HepG2 (cell line): ENCODE measurements around the gene SYNGAP1. TPM values are rescaled to one million over a fixed set of nuclear protein-coding genes. Genes with fewer than 3 reads are reported as not detected.

Experiments
- ATAC-seq: fragments of 200-7000 bp; cut with Tn5 transposase; 3 replicates; pipeline ENCODE4 v1.9.1; 2020; ENCODE audit warnings: mild to moderate bottlenecking, moderate library complexity
- BruUV-seq: library from RNA; stranded (reverse); fragments of 400-500 nt; replicated peaks from 2 replicates; lab custom pipeline; 2021; lab: Mats Ljungman, UMichigan
- CTCF ChIA-PET: fragments of 300-600 bp; formaldehyde crosslinking; extraction: SDS; loops from one replicate; lab custom pipeline; 2021; ENCODE audit warnings: low total read pairs, inconsistent platforms, low intra/inter-chr PET ratio; lab: Yijun Ruan, JAX
- POLR2A ChIA-PET: fragments of 350-600 bp; sonication (Branson Sonifier 250); formaldehyde crosslinking; loops from one replicate; lab custom pipeline; 2020; ENCODE audit warnings: antibody characterized with exemption, inconsistent platforms; lab: Yijun Ruan, JAX
- DNase-seq: peaks from one replicate; pipeline ENCODE4 v3.0.0-alpha.2; 2015; ENCODE audit warnings: low spot score
- FAIRE-seq: peaks from 3 replicates; lab custom pipeline; 2011; peaks lifted over from hg19 to GRCh38; lab: Jason Lieb, UNC
- H2AFZ ChIP-seq: one replicate; pipeline ENCODE4 v1.6.1; 2011; ENCODE audit warnings: low read length, inconsistent platforms
- H3K27ac ChIP-seq: fragments of 300-600 bp; 3 replicates; pipeline ENCODE4 v1.8.0; 2011; ENCODE audit warnings: mixed run types, mild to moderate bottlenecking, mixed read lengths, low read length, inconsistent platforms; ENCODE audit not compliant: insufficient read depth; ENCODE audit errors: extremely low read length
- H3K27me3 ChIP-seq, 2 experiments: fragments of 200-600 bp in 1 of 2; 2 replicates in 1 of 2; 3 replicates in 1 of 2; pipeline versions ENCODE4 v1.6.0 to v1.8.0; 2011; ENCODE audit warnings: low read length in 2 of 2, mild to moderate bottlenecking in 2 of 2, moderate library complexity in 2 of 2, inconsistent platforms in 1 of 2; ENCODE audit not compliant: insufficient read depth in 2 of 2, control insufficient read depth in 1 of 2
- H3K36me3 ChIP-seq, 2 experiments: fragments of 200-600 bp in 1 of 2; replicated peaks in 1 of 2; 2 replicates in 1 of 2; 3 replicates in 1 of 2; pipeline versions ENCODE4 v1.5.1 to v1.8.0; 2011; ENCODE audit warnings: low read length in 2 of 2, inconsistent platforms in 1 of 2; ENCODE audit not compliant: insufficient read depth in 2 of 2, control insufficient read depth in 1 of 2
- H3K4me1 ChIP-seq: 2 replicates; pipeline ENCODE4 v1.5.1; 2012; ENCODE audit warnings: low read length, inconsistent platforms; ENCODE audit not compliant: insufficient read depth
- H3K4me2 ChIP-seq: 2 replicates; pipeline ENCODE4 v1.6.0; 2011; ENCODE audit warnings: low read depth, low read length, inconsistent platforms
- H3K4me3 ChIP-seq, 3 experiments: fragments of 200-600 bp in 1 of 3; sonication (generic), shearing (Covaris generic) in 1 of 3; replicated peaks in 1 of 3; 2 replicates each; pipeline ENCODE4 v1.5.1; 2011 to 2016; ENCODE audit warnings: low read length in 3 of 3, inconsistent platforms in 2 of 3, low read depth in 2 of 3, mild to moderate bottlenecking in 2 of 3, control low read depth in 1 of 3, mixed read lengths in 1 of 3; ENCODE audit not compliant: insufficient read depth in 1 of 3
- H3K79me2 ChIP-seq: one replicate; pipeline ENCODE4 v1.6.1; 2011; ENCODE audit warnings: low read length, inconsistent platforms; ENCODE audit not compliant: insufficient read depth
- H3K9ac ChIP-seq: 2 replicates; pipeline ENCODE4 v1.6.0; 2011; ENCODE audit warnings: mild to moderate bottlenecking, low read depth, low read length, inconsistent platforms; ENCODE audit not compliant: insufficient read depth
- H3K9me3 ChIP-seq: 2 replicates; pipeline ENCODE4 v1.5.1; 2012; ENCODE audit warnings: mild to moderate bottlenecking, low read length
- H4K20me1 ChIP-seq: 2 replicates; pipeline ENCODE4 v1.6.0; 2011; ENCODE audit warnings: inconsistent platforms, mild to moderate bottlenecking, low read length, moderate library complexity; ENCODE audit not compliant: insufficient read depth
- KAT2B ChIP-seq: fragments of 150-350 bp; IDR thresholded peaks from 2 replicates; pipeline ENCODE4 v1.6.1; 2014; ENCODE audit warnings: low read depth, low read length, borderline replicate concordance
- NONO ChIP-seq, 2 experiments: fragments of 450-650 bp in 1 of 2; sonication (generic) in 1 of 2; formaldehyde crosslinking in 1 of 2; IDR thresholded peaks in 1 of 2; conservative IDR thresholded peaks in 1 of 2; 2 replicates each; pipeline versions ENCODE4 v1.6.1 to v1.8.0; 2017 to 2022; ENCODE audit warnings: mild to moderate bottlenecking in 1 of 2, missing genetic modification reagents in 1 of 2, moderate library complexity in 1 of 2
- TCF7 ChIP-seq: sonication (generic); IDR thresholded peaks from 2 replicates; pipeline ENCODE4 v1.6.1; 2016; ENCODE audit warnings: antibody characterized with exemption, low read depth
- ZBTB42 ChIP-seq: sonication (generic); formaldehyde crosslinking; IDR thresholded peaks from 2 replicates; pipeline ENCODE4 v1.5.0; 2020; ENCODE audit warnings: mild to moderate bottlenecking, missing genetic modification reagents
- ZNF138 ChIP-seq: sonication (generic); formaldehyde crosslinking; IDR thresholded peaks from 2 replicates; pipeline ENCODE4 v1.5.0; 2020; ENCODE audit warnings: mild to moderate bottlenecking, low read depth, missing genetic modification reagents
- ZNF207 ChIP-seq: fragments of 450-650 bp; IDR thresholded peaks from 2 replicates; pipeline ENCODE4 v1.6.1; 2016; ENCODE audit warnings: antibody characterized with exemption, borderline replicate concordance
- ZNF569 ChIP-seq: sonication (generic); formaldehyde crosslinking; IDR thresholded peaks from 2 replicates; pipeline ENCODE4 v1.5.0; 2020; ENCODE audit warnings: mild to moderate bottlenecking, missing genetic modification reagents, moderate library complexity, borderline replicate concordance
- ZNF788 ChIP-seq: sonication (generic); formaldehyde crosslinking; IDR thresholded peaks from 2 replicates; pipeline ENCODE4 v1.5.0; 2020; ENCODE audit warnings: mild to moderate bottlenecking, missing genetic modification reagents, borderline replicate concordance
- ZNF816 ChIP-seq: sonication (generic); formaldehyde crosslinking; IDR thresholded peaks from 2 replicates; pipeline ENCODE4 v1.8.0; 2022; ENCODE audit warnings: missing genetic modification reagents, mild to moderate bottlenecking, borderline replicate concordance
- WGBS: methylation state at CpG from one replicate; pipeline ENCODE4 v1.1.6; 2017; ENCODE audit warnings: low lambda C conversion rate; 5-methylcytosine and 5-hydroxymethylcytosine counted together
- in situ Hi-C: cut with HindIII; loops from 2 replicates; pipeline ENCODE4 v1.10.0; 2017; ENCODE audit warnings: low pct_unique_long_range_greater_than_20kb; ENCODE audit not compliant: extremely low pct_ligation_motif_present
- intact Hi-C: fragments of 100-400 bp; cut with micrococcal nuclease; formaldehyde crosslinking; loops from one replicate; pipeline ENCODE4 v1.10.0; 2022; ENCODE audit not compliant: unreplicated experiment
- polyA plus RNA-seq, 8 experiments: library from polyadenylated mRNA; depleted of rRNA in 3 of 8; stranded (reverse) in 7 of 8; unstranded in 1 of 8; fragments of >200 nt; fragmentation: Illumina TruSeq in 4 of 8; extraction: Trizol in 4 of 8; gene quantifications; 2 replicates each; pipeline versions ENCODE4 v1.2.1 to v1.2.3, GENCODE V29; 2011 to 2016; ENCODE audit warnings: low read depth in 4 of 8, missing spikeins in 1 of 8, mixed read lengths in 1 of 8; ENCODE audit not compliant: insufficient read depth in 1 of 8
- total RNA-seq, 5 experiments: library from RNA; depleted of rRNA; stranded (reverse); fragments of >200 nt; fragmentation: Illumina TruSeq; extraction: Trizol; gene quantifications; 2 replicates each; pipeline ENCODE4 v1.2.3, GENCODE V29; 2016; ENCODE audit warnings: low read depth in 1 of 5
- TF ChIP-seq, protein P1 (sequence below): sonication (generic); formaldehyde crosslinking; IDR thresholded peaks from 2 replicates; pipeline ENCODE4 v1.8.1; 2023; ENCODE audit warnings: mild to moderate bottlenecking, inconsistent platforms, moderate library complexity, missing genetic modification reagents, borderline replicate concordance
- TF ChIP-seq, protein P2 (sequence below): sonication (generic); formaldehyde crosslinking; conservative IDR thresholded peaks from 2 replicates; pipeline ENCODE4 v1.8.0; 2022; ENCODE audit warnings: missing genetic modification reagents
- TF ChIP-seq, protein P3 (sequence below): sonication (generic); formaldehyde crosslinking; IDR thresholded peaks from 2 replicates; pipeline ENCODE4 v1.4.0; 2020; ENCODE audit warnings: mild to moderate bottlenecking, missing genetic modification reagents, borderline replicate concordance
- TF ChIP-seq, protein P4 (sequence below): sonication (generic); formaldehyde crosslinking; IDR thresholded peaks from 2 replicates; pipeline ENCODE4 v1.5.0; 2020; ENCODE audit warnings: mild to moderate bottlenecking, missing genetic modification reagents, moderate library complexity

Gene SYNGAP1
- total and polyA plus RNA-seq, 2 of the 13 experiments (the other 11 are each of a cell fraction or from before 2014, with no cell fraction given), result 0.75 to 1.1 TPM

DNA sequence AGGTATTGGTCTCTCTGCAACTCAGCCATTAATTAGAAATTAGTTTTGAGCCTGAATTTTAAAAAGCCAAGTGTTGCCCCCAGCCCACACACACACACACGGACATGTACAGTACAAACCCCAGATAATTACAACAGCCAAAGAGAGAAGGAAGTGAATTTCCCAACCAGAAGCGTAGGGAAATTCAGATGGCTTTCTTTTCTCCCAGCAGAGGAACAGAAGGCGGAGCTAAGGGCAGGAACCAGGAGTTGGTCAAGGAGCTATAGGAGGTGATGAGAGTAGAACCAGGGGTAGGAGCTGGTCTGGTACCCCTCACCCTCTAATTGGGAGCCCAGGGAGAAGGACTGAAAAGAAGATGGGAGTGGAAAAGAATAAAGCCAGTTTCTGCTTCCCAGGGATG, 30.6 kb downstream of the SYNGAP1 start (continued):
- TF ChIP-seq, protein P1, sequence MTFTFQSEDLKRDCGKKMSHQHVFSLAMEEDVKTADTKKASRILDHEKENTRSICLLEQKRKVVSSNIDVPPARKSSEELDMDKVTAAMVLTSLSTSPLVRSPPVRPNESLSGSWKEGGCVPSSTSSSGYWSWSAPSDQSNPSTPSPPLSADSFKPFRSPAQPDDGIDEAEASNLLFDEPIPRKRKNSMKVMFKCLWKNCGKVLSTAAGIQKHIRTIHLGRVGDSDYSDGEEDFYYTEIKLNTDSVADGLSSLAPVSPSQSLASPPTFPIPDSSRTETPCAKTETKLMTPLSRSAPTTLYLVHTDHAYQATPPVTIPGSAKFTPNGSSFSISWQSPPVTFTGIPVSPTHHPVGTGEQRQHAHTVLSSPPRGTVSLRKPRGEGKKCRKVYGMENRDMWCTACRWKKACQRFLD (CRISPR knock-in tag), result no peak
- TF ChIP-seq NONO (IDR thresholded peaks at IDR 0.05) (no peak), NONO (CRISPR knock-in tag; conservative IDR thresholded peaks at IDR 0.05) (no peak), ZNF816 (CRISPR knock-in tag) (no peak)
- TF ChIP-seq, protein P2, sequence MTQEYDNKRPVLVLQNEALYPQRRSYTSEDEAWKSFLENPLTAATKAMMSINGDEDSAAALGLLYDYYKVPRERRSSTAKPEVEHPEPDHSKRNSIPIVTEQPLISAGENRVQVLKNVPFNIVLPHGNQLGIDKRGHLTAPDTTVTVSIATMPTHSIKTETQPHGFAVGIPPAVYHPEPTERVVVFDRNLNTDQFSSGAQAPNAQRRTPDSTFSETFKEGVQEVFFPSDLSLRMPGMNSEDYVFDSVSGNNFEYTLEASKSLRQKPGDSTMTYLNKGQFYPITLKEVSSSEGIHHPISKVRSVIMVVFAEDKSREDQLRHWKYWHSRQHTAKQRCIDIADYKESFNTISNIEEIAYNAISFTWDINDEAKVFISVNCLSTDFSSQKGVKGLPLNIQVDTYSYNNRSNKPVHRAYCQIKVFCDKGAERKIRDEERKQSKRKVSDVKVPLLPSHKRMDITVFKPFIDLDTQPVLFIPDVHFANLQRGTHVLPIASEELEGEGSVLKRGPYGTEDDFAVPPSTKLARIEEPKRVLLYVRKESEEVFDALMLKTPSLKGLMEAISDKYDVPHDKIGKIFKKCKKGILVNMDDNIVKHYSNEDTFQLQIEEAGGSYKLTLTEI (CRISPR knock-in tag), result no peak

DNA sequence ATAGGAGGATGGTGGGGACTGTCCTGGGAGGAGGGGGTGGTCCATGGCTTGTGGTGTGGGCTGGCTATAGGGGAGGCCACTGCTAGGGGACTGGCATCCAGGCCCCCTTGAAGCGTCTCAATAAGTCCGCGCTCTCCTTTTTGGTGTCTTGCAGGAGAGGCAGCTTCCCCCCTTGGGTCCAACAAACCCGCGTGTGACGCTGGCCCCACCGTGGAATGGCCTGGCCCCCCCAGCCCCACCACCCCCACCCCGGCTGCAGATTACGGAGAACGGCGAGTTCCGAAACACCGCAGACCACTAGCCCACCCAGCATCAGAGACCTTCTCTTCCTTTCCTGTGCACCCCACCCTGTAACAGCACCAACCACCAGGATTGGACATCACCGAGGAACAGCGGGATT, 31.7 kb downstream of the SYNGAP1 start:
- in situ Hi-C loops, result no loop called here
- peaks cover 0 to 9% of the 10 kb centered on the region in 2 experiments; a peak in 3 of 5 replicates for H3K36me3 ChIP-seq
- 95% methylated on average over 11 of the region's 15 CpGs for WGBS
- no peaks in the 10 kb centered on the region for H4K20me1 ChIP-seq
- H3K79me2 ChIP-seq, result peaks cover 15% of the 10 kb centered on the region
- H3K4me3 ChIP-seq, result no peak overlapping the region
- no peaks in the 10 kb centered on the region for H3K9me3 ChIP-seq
- intact Hi-C loops, result no loop called here
- FAIRE-seq, result no peak
- no peak overlapping the region for H3K9ac ChIP-seq
- H3K4me2 ChIP-seq, result no peak overlapping the region
- DNase-seq, result no peak
- H2AFZ ChIP-seq, result no peak overlapping the region
- H3K27ac ChIP-seq, result no peak overlapping the region
- CTCF ChIA-PET, result no interaction called here
- H3K27me3 ChIP-seq, result no peaks in the 10 kb centered on the region; a peak in 2 of 5 replicates
- ATAC-seq, result no peak
- POLR2A ChIA-PET, result no interaction called here
- peaks cover 20% of the 10 kb centered on the region for H3K4me1 ChIP-seq
- no TSS peak for BruUV-seq
- no peak for TF ChIP-seq KAT2B
- TF ChIP-seq ZNF138 (CRISPR knock-in tag), result no peak
- TF ChIP-seq ZNF788 (CRISPR knock-in tag), result no peak
- no peak for TF ChIP-seq ZNF569 (CRISPR knock-in tag)
- TF ChIP-seq, protein P3, sequence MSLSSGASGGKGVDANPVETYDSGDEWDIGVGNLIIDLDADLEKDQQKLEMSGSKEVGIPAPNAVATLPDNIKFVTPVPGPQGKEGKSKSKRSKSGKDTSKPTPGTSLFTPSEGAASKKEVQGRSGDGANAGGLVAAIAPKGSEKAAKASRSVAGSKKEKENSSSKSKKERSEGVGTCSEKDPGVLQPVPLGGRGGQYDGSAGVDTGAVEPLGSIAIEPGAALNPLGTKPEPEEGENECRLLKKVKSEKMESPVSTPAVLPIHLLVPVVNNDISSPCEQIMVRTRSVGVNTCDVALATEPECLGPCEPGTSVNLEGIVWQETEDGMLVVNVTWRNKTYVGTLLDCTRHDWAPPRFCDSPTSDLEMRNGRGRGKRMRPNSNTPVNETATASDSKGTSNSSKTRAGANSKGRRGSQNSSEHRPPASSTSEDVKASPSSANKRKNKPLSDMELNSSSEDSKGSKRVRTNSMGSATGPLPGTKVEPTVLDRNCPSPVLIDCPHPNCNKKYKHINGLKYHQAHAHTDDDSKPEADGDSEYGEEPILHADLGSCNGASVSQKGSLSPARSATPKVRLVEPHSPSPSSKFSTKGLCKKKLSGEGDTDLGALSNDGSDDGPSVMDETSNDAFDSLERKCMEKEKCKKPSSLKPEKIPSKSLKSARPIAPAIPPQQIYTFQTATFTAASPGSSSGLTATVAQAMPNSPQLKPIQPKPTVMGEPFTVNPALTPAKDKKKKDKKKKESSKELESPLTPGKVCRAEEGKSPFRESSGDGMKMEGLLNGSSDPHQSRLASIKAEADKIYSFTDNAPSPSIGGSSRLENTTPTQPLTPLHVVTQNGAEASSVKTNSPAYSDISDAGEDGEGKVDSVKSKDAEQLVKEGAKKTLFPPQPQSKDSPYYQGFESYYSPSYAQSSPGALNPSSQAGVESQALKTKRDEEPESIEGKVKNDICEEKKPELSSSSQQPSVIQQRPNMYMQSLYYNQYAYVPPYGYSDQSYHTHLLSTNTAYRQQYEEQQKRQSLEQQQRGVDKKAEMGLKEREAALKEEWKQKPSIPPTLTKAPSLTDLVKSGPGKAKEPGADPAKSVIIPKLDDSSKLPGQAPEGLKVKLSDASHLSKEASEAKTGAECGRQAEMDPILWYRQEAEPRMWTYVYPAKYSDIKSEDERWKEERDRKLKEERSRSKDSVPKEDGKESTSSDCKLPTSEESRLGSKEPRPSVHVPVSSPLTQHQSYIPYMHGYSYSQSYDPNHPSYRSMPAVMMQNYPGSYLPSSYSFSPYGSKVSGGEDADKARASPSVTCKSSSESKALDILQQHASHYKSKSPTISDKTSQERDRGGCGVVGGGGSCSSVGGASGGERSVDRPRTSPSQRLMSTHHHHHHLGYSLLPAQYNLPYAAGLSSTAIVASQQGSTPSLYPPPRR (CRISPR knock-in tag), result no peak
- no peak for TF ChIP-seq TCF7
- TF ChIP-seq ZBTB42 (CRISPR knock-in tag), result no peak
- TF ChIP-seq, protein P4, sequence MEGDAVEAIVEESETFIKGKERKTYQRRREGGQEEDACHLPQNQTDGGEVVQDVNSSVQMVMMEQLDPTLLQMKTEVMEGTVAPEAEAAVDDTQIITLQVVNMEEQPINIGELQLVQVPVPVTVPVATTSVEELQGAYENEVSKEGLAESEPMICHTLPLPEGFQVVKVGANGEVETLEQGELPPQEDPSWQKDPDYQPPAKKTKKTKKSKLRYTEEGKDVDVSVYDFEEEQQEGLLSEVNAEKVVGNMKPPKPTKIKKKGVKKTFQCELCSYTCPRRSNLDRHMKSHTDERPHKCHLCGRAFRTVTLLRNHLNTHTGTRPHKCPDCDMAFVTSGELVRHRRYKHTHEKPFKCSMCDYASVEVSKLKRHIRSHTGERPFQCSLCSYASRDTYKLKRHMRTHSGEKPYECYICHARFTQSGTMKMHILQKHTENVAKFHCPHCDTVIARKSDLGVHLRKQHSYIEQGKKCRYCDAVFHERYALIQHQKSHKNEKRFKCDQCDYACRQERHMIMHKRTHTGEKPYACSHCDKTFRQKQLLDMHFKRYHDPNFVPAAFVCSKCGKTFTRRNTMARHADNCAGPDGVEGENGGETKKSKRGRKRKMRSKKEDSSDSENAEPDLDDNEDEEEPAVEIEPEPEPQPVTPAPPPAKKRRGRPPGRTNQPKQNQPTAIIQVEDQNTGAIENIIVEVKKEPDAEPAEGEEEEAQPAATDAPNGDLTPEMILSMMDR (CRISPR knock-in tag), result no peak
- no peak for TF ChIP-seq ZNF207
